IMR-90 (cell line): Measurements from ENCODE around the gene DENND2D. TPM values are rescaled to one million over a fixed set of nuclear protein-coding genes. Genes with fewer than 3 reads are reported as not detected.

ENCODE experiments used
- ATAC-seq: fragments of 200-7000 bp; cut with Tn5 transposase; 2 replicates; pipeline ENCODE4 v1.9.1; 2020; ENCODE audit warnings: low read depth, mild to moderate bottlenecking, moderate library complexity
- BruUV-seq: library from RNA; stranded (reverse); fragments of 400-500 nt; replicated peaks from 2 replicates; lab custom pipeline; 2021; lab: Mats Ljungman, UMichigan
- CTCF ChIA-PET: fragments of 300-600 bp; formaldehyde crosslinking; extraction: SDS; loops from one replicate; lab custom pipeline; 2021; ENCODE audit warnings: antibody characterized with exemption; lab: Yijun Ruan, JAX
- POLR2A ChIA-PET: fragments of 300-600 bp; sonication (Branson Sonifier 250); formaldehyde crosslinking; loops from one replicate; lab custom pipeline; 2022; ENCODE audit warnings: antibody characterized with exemption; ENCODE audit not compliant: unreplicated experiment; lab: Charles Lee
- DNase-seq: peaks from one replicate; pipeline ENCODE4 v3.0.0; 2013
- H2AFZ ChIP-seq: replicated peaks from 2 replicates; pipeline ENCODE3; 2013; ENCODE audit warnings: low read length, mild to moderate bottlenecking; ENCODE audit not compliant: poor library complexity
- H2AK5ac ChIP-seq: 2 replicates; pipeline ENCODE4 v1.6.1; 2013; ENCODE audit warnings: low read depth, low read length, inconsistent platforms
- H2AK9ac ChIP-seq: replicated peaks from 2 replicates; pipeline ENCODE3; 2013; ENCODE audit warnings: mild to moderate bottlenecking, low read depth, low read length, moderate library complexity; ENCODE audit not compliant: poor library complexity
- H2BK120ac ChIP-seq: 2 replicates; pipeline ENCODE4 v1.6.1; 2013; ENCODE audit warnings: low read depth, low read length, inconsistent platforms
- H2BK15ac ChIP-seq: 3 replicates; pipeline ENCODE4 v1.6.1; 2013; ENCODE audit warnings: low read depth, low read length, inconsistent platforms
- H2BK20ac ChIP-seq: 2 replicates; pipeline ENCODE4 v1.6.1; 2013; ENCODE audit warnings: low read depth, mild to moderate bottlenecking, inconsistent platforms, low read length, moderate library complexity
- H2BK5ac ChIP-seq: 2 replicates; pipeline ENCODE4 v1.6.1; 2013; ENCODE audit warnings: mild to moderate bottlenecking, low read depth, low read length, inconsistent platforms; ENCODE audit not compliant: poor library complexity, severe bottlenecking
- H3K14ac ChIP-seq: replicated peaks from 2 replicates; pipeline ENCODE4 v1.6.1; 2013; ENCODE audit warnings: low read depth, low read length, inconsistent platforms
- H3K18ac ChIP-seq: 2 replicates; pipeline ENCODE4 v1.6.1; 2013; ENCODE audit warnings: low read depth, low read length, control low read depth
- H3K23ac ChIP-seq: 2 replicates; pipeline ENCODE4 v1.6.1; 2013; ENCODE audit warnings: low read depth, low read length, inconsistent platforms
- H3K27ac ChIP-seq: 2 replicates; pipeline ENCODE4 v1.5.1; 2013; ENCODE audit warnings: mild to moderate bottlenecking, control low read depth, low read length; ENCODE audit not compliant: insufficient read depth
- H3K27me3 ChIP-seq: 2 replicates; pipeline ENCODE4 v1.6.1; 2013; ENCODE audit warnings: low read length; ENCODE audit not compliant: control insufficient read depth, insufficient read depth
- H3K36me3 ChIP-seq: 2 replicates; pipeline ENCODE4 v1.6.1; 2013; ENCODE audit warnings: low read length, mixed read lengths; ENCODE audit not compliant: control insufficient read depth, insufficient read depth
- H3K4ac ChIP-seq: 2 replicates; pipeline ENCODE4 v1.6.1; 2013; ENCODE audit warnings: low read depth, low read length, inconsistent platforms
- H3K4me1 ChIP-seq: 2 replicates; pipeline ENCODE4 v1.6.1; 2013; ENCODE audit warnings: low read length, mixed read lengths; ENCODE audit not compliant: control insufficient read depth, insufficient read depth
- H3K4me2 ChIP-seq: 2 replicates; pipeline ENCODE4 v1.6.1; 2013; ENCODE audit warnings: low read depth, mild to moderate bottlenecking, control low read depth, low read length, moderate library complexity
- H3K4me3 ChIP-seq: 2 replicates; pipeline ENCODE4 v1.5.1; 2013; ENCODE audit warnings: low read depth, mild to moderate bottlenecking, control low read depth, low read length, moderate library complexity; ENCODE audit not compliant: insufficient read depth
- H3K56ac ChIP-seq: 2 replicates; pipeline ENCODE4 v1.6.1; 2013; ENCODE audit warnings: low read length, inconsistent platforms; ENCODE audit not compliant: insufficient read depth; ENCODE audit errors: extremely low read depth
- H3K79me1 ChIP-seq, 2 experiments: 2 replicates each; pipeline ENCODE4 v1.6.1; 2013; ENCODE audit warnings: low read length in 2 of 2, inconsistent platforms in 1 of 2, low read depth in 1 of 2
- H3K9ac ChIP-seq: 2 replicates; pipeline ENCODE4 v1.6.1; 2013; ENCODE audit warnings: low read depth, low read length, control low read depth
- H3K9me1 ChIP-seq: 2 replicates; pipeline ENCODE4 v1.6.1; 2013; ENCODE audit warnings: low read length, inconsistent platforms; ENCODE audit not compliant: insufficient read depth
- H3K9me3 ChIP-seq: 2 replicates; pipeline ENCODE4 v1.6.1; 2013; ENCODE audit warnings: low read length; ENCODE audit not compliant: control insufficient read depth, insufficient read depth
- H4K20me1 ChIP-seq: 2 replicates; pipeline ENCODE4 v1.6.1; 2013; ENCODE audit warnings: low read length, inconsistent platforms; ENCODE audit not compliant: insufficient read depth
- H4K5ac ChIP-seq: 2 replicates; pipeline ENCODE4 v1.6.1; 2013; ENCODE audit warnings: mild to moderate bottlenecking, low read depth, low read length, control low read depth
- H4K8ac ChIP-seq, 2 experiments: 2 replicates each; pipeline ENCODE4 v1.6.1; 2013; ENCODE audit warnings: low read depth in 2 of 2, low read length in 2 of 2, control low read depth in 1 of 2, inconsistent platforms in 1 of 2
- H4K91ac ChIP-seq: 2 replicates; pipeline ENCODE4 v1.6.1; 2013; ENCODE audit warnings: low read depth, low read length, inconsistent platforms; ENCODE audit not compliant: insufficient read depth
- BHLHE40 ChIP-seq: fragments of 150-350 bp; IDR thresholded peaks from 2 replicates; pipeline ENCODE4 v1.6.1; 2016; ENCODE audit warnings: mild to moderate bottlenecking, low read depth, low read length
- CHD1 ChIP-seq: IDR thresholded peaks from 2 replicates; pipeline ENCODE4 v1.6.1; 2012; ENCODE audit warnings: low read depth, low read length, improper control_type of control experiment
- ELK1 ChIP-seq: fragments of 150-350 bp; IDR thresholded peaks from 2 replicates; pipeline ENCODE4 v1.6.1; 2016; ENCODE audit warnings: low read depth, mild to moderate bottlenecking, low read length, moderate library complexity, borderline replicate concordance
- MAFK ChIP-seq: IDR thresholded peaks from 2 replicates; pipeline ENCODE4 v1.6.1; 2012; ENCODE audit warnings: low read depth, low read length, improper control_type of control experiment
- MXI1 ChIP-seq: IDR thresholded peaks from 2 replicates; pipeline ENCODE4 v1.6.1; 2012; ENCODE audit warnings: low read depth, mild to moderate bottlenecking, low read length, moderate library complexity, borderline replicate concordance
- NFE2L2 ChIP-seq: fragments of 150-350 bp; IDR thresholded peaks from 2 replicates; pipeline ENCODE4 v1.6.1; 2016; ENCODE audit warnings: low read depth, mild to moderate bottlenecking, low read length
- POLR2A ChIP-seq: IDR thresholded peaks from 2 replicates; pipeline ENCODE4 v1.6.1; 2012; ENCODE audit warnings: mild to moderate bottlenecking, low read depth, low read length
- RCOR1 ChIP-seq: IDR thresholded peaks from 2 replicates; pipeline ENCODE4 v1.6.1; 2012; ENCODE audit warnings: mild to moderate bottlenecking, low read length, improper control_type of control experiment; ENCODE audit not compliant: insufficient replicate concordance
- SMC3 ChIP-seq: fragments of 150-350 bp; IDR thresholded peaks from 2 replicates; pipeline ENCODE4 v1.6.1; 2016; ENCODE audit warnings: low read depth, mild to moderate bottlenecking, antibody characterized with exemption, low read length, moderate library complexity
- WGBS, 2 experiments: methylation state at CpG; one replicate each; pipeline versions ENCODE4 v1.1.5 to v1.1.7; 2013; ENCODE audit warnings: missing lambda C conversion rate in 2 of 2; ENCODE audit not compliant: insufficient read length in 1 of 2; ENCODE audit errors: extremely low coverage in 2 of 2; 5-methylcytosine and 5-hydroxymethylcytosine counted together
- dilution Hi-C: fragments of 300-500 bp; cut with HindIII; formaldehyde crosslinking; loops from one replicate; pipeline ENCODE4 v1.14.3; 2018; ENCODE audit warnings: low sequenced_read_pairs; ENCODE audit not compliant: unreplicated experiment
- in situ Hi-C: fragments of 300-500 bp; cut with MboI; formaldehyde crosslinking; loops from 3 replicates; pipeline ENCODE4 v1.14.3; 2019; ENCODE audit warnings: low sequenced_read_pairs, inconsistent platforms, mixed read lengths
- intact Hi-C: fragments of 100-400 bp; cut with micrococcal nuclease; formaldehyde crosslinking; loops from 2 replicates; pipeline ENCODE4 v1.10.0; 2022
- polyA plus RNA-seq, 3 experiments: library from polyadenylated mRNA; depleted of rRNA; stranded (reverse); fragments of >200 nt; gene quantifications; 2 replicates each; pipeline ENCODE4 v1.2.3, GENCODE V29; 2012; ENCODE audit warnings: low replicate concordance in 1 of 3
- total RNA-seq: library from RNA; depleted of rRNA; stranded (reverse); fragments of >200 nt; gene quantifications from 2 replicates; pipeline ENCODE4 v1.2.3, GENCODE V29; 2012
- TF ChIP-seq, protein P1 (sequence below): conservative IDR thresholded peaks from 2 replicates; pipeline ENCODE4 v1.5.1; 2012; ENCODE audit warnings: mild to moderate bottlenecking, low read depth, low read length, improper control_type of control experiment

The DENND2D gene
- total and polyA plus RNA-seq, 2 of the 4 experiments (the other 2 are of a cell fraction), result 0.86 to 0.90 TPM

DNA sequence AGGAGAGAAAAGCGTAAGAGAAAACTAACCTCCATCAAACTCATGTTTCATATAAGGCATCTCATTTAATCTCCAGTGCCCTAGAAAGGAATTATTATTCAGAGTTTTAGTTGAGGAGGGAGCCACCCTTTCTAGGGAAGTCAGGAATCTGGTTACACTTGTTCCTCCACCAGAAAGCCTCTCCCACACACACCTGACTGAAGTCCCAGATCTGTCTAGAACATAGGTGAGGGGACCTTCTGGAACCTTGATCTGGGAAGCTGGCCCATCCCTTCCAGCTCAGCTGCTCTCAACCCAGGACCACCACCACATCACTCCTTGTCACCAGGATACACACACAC is 1.9 kb upstream of the DENND2D start (continued):
- TF ChIP-seq CHD1 (no peak), MXI1 (no peak), SMC3 (no peak), RCOR1 (no peak), BHLHE40 (no peak)

DNA sequence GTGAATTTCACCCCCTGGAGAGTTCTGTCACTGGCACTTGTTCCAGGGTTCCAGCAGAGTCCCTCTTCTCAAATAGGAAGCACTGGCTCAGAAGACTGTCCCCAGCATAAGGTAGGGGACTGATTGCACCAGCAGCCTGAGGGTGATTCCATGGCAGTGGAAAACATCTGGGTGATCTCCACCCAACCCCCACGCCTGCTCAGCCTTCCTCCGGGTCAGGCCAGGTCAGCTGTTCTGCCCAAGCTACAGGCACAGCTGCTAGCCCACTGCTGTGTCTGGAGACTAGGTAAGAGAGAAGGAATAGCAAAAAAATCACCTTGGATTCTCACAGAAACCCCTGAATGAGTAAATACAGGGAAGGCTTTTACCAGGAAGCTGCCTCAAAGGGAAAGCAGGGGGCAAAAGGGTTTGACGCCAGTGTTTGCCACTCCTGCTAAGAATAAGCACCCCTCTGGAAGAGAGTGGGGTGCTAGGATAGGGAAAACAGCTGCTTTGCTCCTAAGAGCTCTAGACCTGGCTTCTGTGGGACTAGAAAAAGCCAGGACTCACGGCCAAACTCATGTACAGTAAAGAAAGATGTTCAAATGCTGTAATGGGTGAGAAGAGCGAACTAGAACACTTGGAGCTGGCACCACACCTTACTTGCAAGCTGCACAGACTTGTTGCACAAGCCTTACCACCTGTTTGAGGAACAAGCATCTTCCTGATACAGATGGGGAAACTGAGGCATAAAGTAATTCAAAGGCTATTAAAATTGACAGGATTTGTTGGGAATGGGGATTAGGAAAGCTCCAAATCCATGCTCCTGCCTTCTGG is 1.0 kb upstream of the DENND2D start:
- H3K79me1 ChIP-seq, result no peaks in the 10 kb centered on the region
- H4K8ac ChIP-seq, result no peak overlapping the region
- H3K4me2 ChIP-seq, result no peak overlapping the region
- no peak overlapping the region for H2AFZ ChIP-seq
- BruUV-seq, result no TSS peak
- no peak for ATAC-seq
- H3K27ac ChIP-seq, result no peak overlapping the region
- ChIA-PET POLR2A (no interaction called here), CTCF (no interaction called here)
- H3K9ac ChIP-seq, result no peak overlapping the region
- H3K4ac ChIP-seq, result no peak overlapping the region
- H3K9me3 ChIP-seq, result no peaks in the 10 kb centered on the region
- no CpG with 5 or more reads among the region's 5 CpGs for WGBS, 2 experiments
- intact Hi-C loops, result no loop called here
- no peak overlapping the region for H2BK5ac ChIP-seq
- peaks cover 16% of the 10 kb centered on the region for H3K4me1 ChIP-seq
- H2BK15ac ChIP-seq, result no peak overlapping the region
- H3K9me1 ChIP-seq, result peaks cover 2% of the 10 kb centered on the region; the same call in 1 of the 2 replicates
- TF ChIP-seq MAFK (no peak), SMC3 (no peak), BHLHE40 (no peak), NFE2L2 (no peak), POLR2A (no peak), CHD1 (no peak), RCOR1 (no peak), ELK1 (no peak)
- TF ChIP-seq, protein P1, sequence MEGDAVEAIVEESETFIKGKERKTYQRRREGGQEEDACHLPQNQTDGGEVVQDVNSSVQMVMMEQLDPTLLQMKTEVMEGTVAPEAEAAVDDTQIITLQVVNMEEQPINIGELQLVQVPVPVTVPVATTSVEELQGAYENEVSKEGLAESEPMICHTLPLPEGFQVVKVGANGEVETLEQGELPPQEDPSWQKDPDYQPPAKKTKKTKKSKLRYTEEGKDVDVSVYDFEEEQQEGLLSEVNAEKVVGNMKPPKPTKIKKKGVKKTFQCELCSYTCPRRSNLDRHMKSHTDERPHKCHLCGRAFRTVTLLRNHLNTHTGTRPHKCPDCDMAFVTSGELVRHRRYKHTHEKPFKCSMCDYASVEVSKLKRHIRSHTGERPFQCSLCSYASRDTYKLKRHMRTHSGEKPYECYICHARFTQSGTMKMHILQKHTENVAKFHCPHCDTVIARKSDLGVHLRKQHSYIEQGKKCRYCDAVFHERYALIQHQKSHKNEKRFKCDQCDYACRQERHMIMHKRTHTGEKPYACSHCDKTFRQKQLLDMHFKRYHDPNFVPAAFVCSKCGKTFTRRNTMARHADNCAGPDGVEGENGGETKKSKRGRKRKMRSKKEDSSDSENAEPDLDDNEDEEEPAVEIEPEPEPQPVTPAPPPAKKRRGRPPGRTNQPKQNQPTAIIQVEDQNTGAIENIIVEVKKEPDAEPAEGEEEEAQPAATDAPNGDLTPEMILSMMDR, result no peak
- H2AK5ac ChIP-seq, result no peak overlapping the region
- H3K36me3 ChIP-seq, result no peaks in the 10 kb centered on the region
- H3K18ac ChIP-seq, result no peak overlapping the region
- no peak overlapping the region for H4K91ac ChIP-seq
- no peak overlapping the region for H4K5ac ChIP-seq
- H3K14ac ChIP-seq, result no peak overlapping the region
- no peak overlapping the region for H2AK9ac ChIP-seq
- no peaks in the 10 kb centered on the region for H4K20me1 ChIP-seq
- in situ Hi-C loops, result no loop called here
- H2BK120ac ChIP-seq, result no peak overlapping the region
- H3K27me3 ChIP-seq, result peaks cover 10% of the 10 kb centered on the region
- H3K56ac ChIP-seq, result no peak overlapping the region
- dilution Hi-C loops, result no loop called here
- no peak overlapping the region for H3K4me3 ChIP-seq
- DNase-seq, result no peak
- no peak overlapping the region for H3K23ac ChIP-seq
- no peak overlapping the region for H2BK20ac ChIP-seq
